AG04450 (cell line): Measurements from ENCODE around the gene GNPTG. TPM values are rescaled to one million over a fixed set of nuclear protein-coding genes. Genes with fewer than 3 reads are reported as not detected.

Experiments
- CTCF ChIA-PET: fragments of 300-600, 350-600 bp; formaldehyde crosslinking; extraction: SDS; loops from one replicate; lab custom pipeline; 2022; ENCODE audit warnings: antibody characterized with exemption, inconsistent platforms; lab: Charles Lee
- POLR2A ChIA-PET: fragments of 350-600 bp; formaldehyde crosslinking; extraction: SDS; loops from one replicate; lab custom pipeline; 2021; ENCODE audit warnings: antibody characterized with exemption, inconsistent platforms; lab: Yijun Ruan, JAX
- DNase-seq: peaks from one replicate; pipeline ENCODE4 v3.0.0-alpha.2; 2011; ENCODE audit warnings: low read depth, low spot score
- H3K27ac ChIP-seq: one replicate; pipeline ENCODE4 v1.5.1; 2012; ENCODE audit warnings: low read depth, low read length, control low read depth
- H3K27me3 ChIP-seq: one replicate; pipeline ENCODE4 v1.6.0; 2012; ENCODE audit warnings: low read length; ENCODE audit not compliant: control insufficient read depth, insufficient read depth
- H3K4me3 ChIP-seq: 2 replicates; pipeline ENCODE4 v1.5.1; 2011; ENCODE audit warnings: mild to moderate bottlenecking, low read depth, low read length, control low read depth
- H3K9me3 ChIP-seq: 2 replicates; pipeline ENCODE4 v1.5.1; 2012; ENCODE audit warnings: low read length; ENCODE audit not compliant: control insufficient read depth, insufficient read depth
- polyA plus RNA-seq: library from polyadenylated mRNA; depleted of rRNA; stranded (reverse); fragments of >200 nt; gene quantifications from 2 replicates; pipeline ENCODE4 v1.2.3, GENCODE V29; 2011; rRNA removed
- TF ChIP-seq, protein P1 (sequence below): IDR thresholded peaks from 2 replicates; pipeline ENCODE4 v1.5.1; 2011; ENCODE audit warnings: low read depth, low read length, control low read depth, inconsistent platforms

The GNPTG gene
- polyA plus RNA-seq, 1 experiment, result 40.5 TPM

DNA sequence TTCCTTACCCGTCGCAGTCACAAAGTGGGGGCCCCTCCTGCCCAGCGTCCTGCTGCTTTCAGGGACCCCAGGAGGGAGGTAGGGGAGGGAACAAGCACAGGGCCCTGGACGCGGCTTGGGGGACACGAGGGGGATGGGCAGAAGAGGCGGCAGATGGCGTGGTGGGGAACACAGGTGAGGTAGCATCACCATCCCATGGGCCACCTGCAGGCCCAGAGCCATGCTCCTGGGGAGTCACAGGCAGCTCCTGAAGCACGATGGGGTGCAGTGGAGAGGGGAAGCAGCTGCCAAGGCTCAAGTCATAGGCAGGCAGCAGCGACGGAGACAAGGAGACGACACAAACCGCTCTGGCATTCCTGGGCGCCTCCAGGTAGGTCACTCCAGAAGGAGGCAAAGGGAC is 52.0 kb downstream of the GNPTG start:
- DNase-seq, result no peak
- Histone ChIP-seq H3K27me3 (no peaks in the 10 kb centered on the region), H3K4me3 (no peak overlapping the region), H3K27ac (no peak overlapping the region), H3K9me3 (no peaks in the 10 kb centered on the region; the same call in 1 of the 2 replicates)
- TF ChIP-seq, protein P1, sequence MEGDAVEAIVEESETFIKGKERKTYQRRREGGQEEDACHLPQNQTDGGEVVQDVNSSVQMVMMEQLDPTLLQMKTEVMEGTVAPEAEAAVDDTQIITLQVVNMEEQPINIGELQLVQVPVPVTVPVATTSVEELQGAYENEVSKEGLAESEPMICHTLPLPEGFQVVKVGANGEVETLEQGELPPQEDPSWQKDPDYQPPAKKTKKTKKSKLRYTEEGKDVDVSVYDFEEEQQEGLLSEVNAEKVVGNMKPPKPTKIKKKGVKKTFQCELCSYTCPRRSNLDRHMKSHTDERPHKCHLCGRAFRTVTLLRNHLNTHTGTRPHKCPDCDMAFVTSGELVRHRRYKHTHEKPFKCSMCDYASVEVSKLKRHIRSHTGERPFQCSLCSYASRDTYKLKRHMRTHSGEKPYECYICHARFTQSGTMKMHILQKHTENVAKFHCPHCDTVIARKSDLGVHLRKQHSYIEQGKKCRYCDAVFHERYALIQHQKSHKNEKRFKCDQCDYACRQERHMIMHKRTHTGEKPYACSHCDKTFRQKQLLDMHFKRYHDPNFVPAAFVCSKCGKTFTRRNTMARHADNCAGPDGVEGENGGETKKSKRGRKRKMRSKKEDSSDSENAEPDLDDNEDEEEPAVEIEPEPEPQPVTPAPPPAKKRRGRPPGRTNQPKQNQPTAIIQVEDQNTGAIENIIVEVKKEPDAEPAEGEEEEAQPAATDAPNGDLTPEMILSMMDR, result no peak
- POLR2A ChIA-PET, result no interaction called here
- CTCF ChIA-PET, result no interaction called here

DNA sequence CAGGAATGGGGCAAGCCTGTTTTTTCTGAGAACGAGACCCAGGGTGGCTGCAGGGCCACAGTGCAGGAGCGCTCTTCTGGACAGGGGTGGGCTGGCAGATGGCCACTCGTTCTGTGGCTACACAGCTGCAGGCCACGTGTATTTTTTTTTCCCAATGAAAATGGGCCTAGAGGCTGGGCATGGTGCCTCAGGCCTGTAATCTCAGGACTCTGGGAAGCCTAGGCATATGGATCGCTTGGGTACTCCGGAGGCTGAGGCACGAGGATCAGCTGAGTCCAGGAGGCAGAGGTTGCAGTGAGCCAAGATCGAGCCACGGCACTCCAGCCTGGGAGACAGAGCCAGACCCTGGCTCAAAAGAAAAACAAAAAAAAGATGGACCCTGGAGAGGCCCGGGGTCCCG is 56.0 kb downstream of the GNPTG start:
- H3K9me3 ChIP-seq, result no peaks in the 10 kb centered on the region
- CTCF ChIA-PET, result no interaction called here
- peak overlapping the region; percentile 32 for H3K4me3 ChIP-seq
- no peak for DNase-seq
- peak overlapping the region; percentile 39 for H3K27ac ChIP-seq
- H3K27me3 ChIP-seq, result no peaks in the 10 kb centered on the region
- POLR2A ChIA-PET, result interaction anchor here (0.6 to 1.0 kb wide), 2 partner anchors 13 to 24 kb away, joined by 5 read pairs; partner anchors contain the start of gene UQCC4
- TF ChIP-seq, protein P1, result no peak

DNA sequence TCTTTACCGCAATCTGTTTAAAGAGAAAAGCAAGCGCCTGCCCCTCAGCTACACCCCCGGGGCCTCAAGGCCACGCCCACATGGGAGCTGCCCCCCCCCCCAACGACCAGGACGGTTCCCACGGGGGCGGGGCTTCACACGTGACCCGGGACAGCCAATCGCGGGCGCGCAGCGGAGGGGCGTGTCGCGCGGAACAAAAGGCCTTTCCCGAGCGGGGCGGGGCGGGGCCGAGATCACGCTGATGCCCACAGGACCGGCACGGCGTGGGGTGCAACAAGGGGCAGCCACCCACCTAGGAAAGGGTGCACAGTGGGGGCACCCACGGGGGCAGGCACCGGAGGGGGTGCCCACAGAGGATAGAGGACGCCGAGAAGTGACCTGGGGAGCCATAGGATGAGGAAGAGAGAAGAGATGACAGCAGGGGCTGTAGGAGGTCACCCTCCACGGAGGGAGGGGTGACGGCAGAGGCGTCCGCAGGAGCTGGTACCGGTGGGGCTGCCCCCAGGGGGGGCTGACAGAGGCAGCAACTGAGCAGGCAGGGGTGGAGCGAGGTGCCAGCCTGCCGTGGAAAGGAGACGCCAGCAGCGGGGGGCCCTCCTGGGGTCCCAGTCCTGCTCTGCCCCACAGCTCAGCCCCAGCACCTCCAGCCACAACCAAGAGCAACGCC is 56.6 kb downstream of the GNPTG start:
- CTCF ChIA-PET, result no interaction called here
- peak; percentile 62 for DNase-seq
- no peak overlapping the region for H3K27ac ChIP-seq
- H3K4me3 ChIP-seq, result peak overlapping the region; percentile 67
- POLR2A ChIA-PET, result interaction anchor here (0.5 to 1.0 kb wide), 3 partner anchors 12 to 61 kb away, joined by 3 to 5 read pairs (median 5); partner anchors contain the start of gene UQCC4
- no peaks in the 10 kb centered on the region for H3K9me3 ChIP-seq
- TF ChIP-seq, protein P1, result no peak
- H3K27me3 ChIP-seq, result no peaks in the 10 kb centered on the region

DNA sequence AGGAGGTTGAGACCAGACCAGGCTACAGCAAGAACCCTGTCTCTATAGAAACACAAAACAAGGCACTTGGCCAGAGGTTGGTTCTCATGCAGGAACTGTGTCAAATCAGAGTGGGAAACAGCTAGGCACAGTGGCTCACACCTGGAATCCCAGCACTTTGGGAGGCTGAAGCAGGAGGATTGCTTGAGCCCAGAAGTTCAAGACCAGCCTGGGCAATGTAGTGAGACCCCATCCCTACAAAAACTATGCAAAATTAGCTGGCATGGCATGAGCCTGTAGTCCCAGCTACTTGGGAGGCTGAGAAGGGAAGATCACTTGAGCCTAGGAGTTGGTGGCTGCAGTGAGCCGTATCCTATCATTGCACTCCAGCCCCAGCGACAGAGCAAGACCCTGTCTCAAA is 61.1 kb downstream of the GNPTG start:
- CTCF ChIA-PET, result no interaction called here
- no peak overlapping the region for H3K27ac ChIP-seq
- no peak for DNase-seq
- no peak overlapping the region for H3K4me3 ChIP-seq
- H3K9me3 ChIP-seq, result no peaks in the 10 kb centered on the region; the same call in 1 of the 2 replicates
- POLR2A ChIA-PET, result no interaction called here
- TF ChIP-seq, protein P1, result no peak
- no peaks in the 10 kb centered on the region for H3K27me3 ChIP-seq

Other genes with a start within 250 kb of the GNPTG start
- 1.5 and 2.1 TPM in 2 replicates for gene CACNA1H, start 198.8 kb upstream of the GNPTG start, polyA plus RNA-seq
- gene TPSG1, start 126.7 kb upstream of the GNPTG start, polyA plus RNA-seq, result not detected in 2 replicates
- gene TPSB2, start 121.7 kb upstream of the GNPTG start, polyA plus RNA-seq, result not detected in 2 replicates
- gene TPSAB1, start 111.2 kb upstream of the GNPTG start, polyA plus RNA-seq, result not detected in 2 replicates
- not detected in 2 replicates for gene TPSD1, start 95.9 kb upstream of the GNPTG start, polyA plus RNA-seq
- gene UBE2I, start 42.3 kb upstream of the GNPTG start, polyA plus RNA-seq, result 148 and 165 TPM in 2 replicates
- 0.19 and 0.38 TPM in 2 replicates for gene BAIAP3, start 18.3 kb upstream of the GNPTG start, polyA plus RNA-seq
- gene TSR3, start 53 bp upstream of the GNPTG start, polyA plus RNA-seq, result 34.4 and 40.4 TPM in 2 replicates
- 7.6 and 9.3 TPM in 2 replicates for gene UNKL, start 62.8 kb downstream of the GNPTG start, polyA plus RNA-seq
- 14.2 and 15.2 TPM in 2 replicates for gene UQCC4, start 68.8 kb downstream of the GNPTG start, polyA plus RNA-seq
- gene PERCC1, start 79.1 kb downstream of the GNPTG start, polyA plus RNA-seq, result not detected in 2 replicates
- gene CCDC154, start 92.6 kb downstream of the GNPTG start, polyA plus RNA-seq, result 0.02 and 0.06 TPM in 2 replicates
- 15.7 and 19.1 TPM in 2 replicates for gene CLCN7, start 123.1 kb downstream of the GNPTG start, polyA plus RNA-seq
- not detected in 2 replicates for gene PTX4, start 137.0 kb downstream of the GNPTG start, polyA plus RNA-seq
- 6.2 and 7.4 TPM in 2 replicates for gene TELO2, start 141.4 kb downstream of the GNPTG start, polyA plus RNA-seq
- 6.2 and 8.4 TPM in 2 replicates for gene TMEM204, start 181.7 kb downstream of the GNPTG start, polyA plus RNA-seq